Epithelial cell of proximal tubule (primary cell): ENCODE measurements around the gene STRN4. TPM values are rescaled to one million over a fixed set of nuclear protein-coding genes. Genes with fewer than 3 reads are reported as not detected.

ENCODE experiments used
- DNase-seq: peaks from one replicate; pipeline ENCODE4 v3.0.0-alpha.2; 2011; ENCODE audit warnings: low read depth
- H3K4me3 ChIP-seq: 2 replicates; pipeline ENCODE4 v1.5.1; 2011; ENCODE audit warnings: low read depth, mild to moderate bottlenecking, low read length
- total RNA-seq: library from RNA; depleted of rRNA; stranded (reverse); fragments of >200 nt; gene quantifications from 2 replicates; pipeline ENCODE4 v1.2.3, GENCODE V29; 2015
- TF ChIP-seq, protein P1 (sequence below): conservative IDR thresholded peaks from 2 replicates; pipeline ENCODE4 v1.5.1; 2012; ENCODE audit warnings: low read depth, mild to moderate bottlenecking, low read length

Gene STRN4
- total RNA-seq, 1 donor from 2014 or later = 62.1 TPM

DNA sequence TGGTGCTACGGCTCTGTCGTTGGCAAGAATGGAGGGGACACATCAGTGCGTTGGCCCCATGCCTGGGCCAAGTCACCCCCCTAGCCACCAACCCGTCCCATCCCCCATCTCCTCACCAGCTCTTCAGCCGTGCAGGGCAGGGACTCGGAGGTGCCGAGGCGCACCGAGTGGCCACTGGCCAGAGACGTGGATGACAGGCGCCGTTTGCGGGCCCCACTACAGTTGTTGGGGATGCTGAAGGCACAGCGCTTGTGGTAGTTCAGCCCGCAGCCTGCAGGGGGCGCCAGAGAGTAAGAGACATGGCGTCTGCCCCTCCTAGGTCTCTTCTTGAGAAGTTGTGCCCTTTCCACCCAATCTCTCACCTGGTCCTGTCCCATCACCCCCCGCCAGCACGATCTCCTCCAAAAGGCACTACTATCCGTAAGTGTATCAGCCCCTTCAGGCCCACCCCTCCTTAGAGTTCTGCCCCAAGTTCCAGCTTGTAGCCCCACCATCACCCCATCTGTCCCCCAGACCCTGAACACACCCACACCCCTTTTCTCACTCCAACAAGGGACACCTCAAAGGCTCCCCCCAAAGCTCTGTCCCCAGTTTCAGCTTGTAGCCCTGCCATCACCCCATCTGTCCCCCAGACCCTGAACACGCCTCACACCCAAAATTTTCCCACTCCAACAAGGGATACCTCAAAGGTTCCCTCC, 41.7 kb downstream of the STRN4 start:
- no peak overlapping the region for H3K4me3 ChIP-seq
- DNase-seq = no peak
- TF ChIP-seq, protein P1, sequence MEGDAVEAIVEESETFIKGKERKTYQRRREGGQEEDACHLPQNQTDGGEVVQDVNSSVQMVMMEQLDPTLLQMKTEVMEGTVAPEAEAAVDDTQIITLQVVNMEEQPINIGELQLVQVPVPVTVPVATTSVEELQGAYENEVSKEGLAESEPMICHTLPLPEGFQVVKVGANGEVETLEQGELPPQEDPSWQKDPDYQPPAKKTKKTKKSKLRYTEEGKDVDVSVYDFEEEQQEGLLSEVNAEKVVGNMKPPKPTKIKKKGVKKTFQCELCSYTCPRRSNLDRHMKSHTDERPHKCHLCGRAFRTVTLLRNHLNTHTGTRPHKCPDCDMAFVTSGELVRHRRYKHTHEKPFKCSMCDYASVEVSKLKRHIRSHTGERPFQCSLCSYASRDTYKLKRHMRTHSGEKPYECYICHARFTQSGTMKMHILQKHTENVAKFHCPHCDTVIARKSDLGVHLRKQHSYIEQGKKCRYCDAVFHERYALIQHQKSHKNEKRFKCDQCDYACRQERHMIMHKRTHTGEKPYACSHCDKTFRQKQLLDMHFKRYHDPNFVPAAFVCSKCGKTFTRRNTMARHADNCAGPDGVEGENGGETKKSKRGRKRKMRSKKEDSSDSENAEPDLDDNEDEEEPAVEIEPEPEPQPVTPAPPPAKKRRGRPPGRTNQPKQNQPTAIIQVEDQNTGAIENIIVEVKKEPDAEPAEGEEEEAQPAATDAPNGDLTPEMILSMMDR = peak; percentile 94

DNA sequence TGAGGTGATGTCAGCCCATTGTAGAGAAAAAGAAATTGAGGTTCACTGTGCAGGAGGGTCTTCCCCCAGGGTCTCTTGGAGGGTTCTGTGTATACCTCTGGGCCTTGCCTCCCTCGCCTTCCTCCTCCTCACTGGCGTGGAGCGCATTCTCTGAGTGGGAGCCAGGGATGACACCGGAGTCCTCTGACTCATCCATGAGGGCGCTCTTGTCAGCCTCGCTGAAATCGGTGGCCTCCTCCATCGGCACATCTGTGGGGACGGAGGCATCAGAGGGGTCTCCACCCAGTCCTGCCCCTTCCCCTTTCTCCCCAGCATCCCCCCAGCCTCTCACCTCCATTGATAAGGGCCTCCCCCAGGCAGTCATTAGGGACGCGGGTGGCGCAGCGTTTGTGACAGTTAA, 45.5 kb downstream of the STRN4 start:
- TF ChIP-seq, protein P1 = no peak
- no peak overlapping the region for H3K4me3 ChIP-seq
- DNase-seq = no peak

DNA sequence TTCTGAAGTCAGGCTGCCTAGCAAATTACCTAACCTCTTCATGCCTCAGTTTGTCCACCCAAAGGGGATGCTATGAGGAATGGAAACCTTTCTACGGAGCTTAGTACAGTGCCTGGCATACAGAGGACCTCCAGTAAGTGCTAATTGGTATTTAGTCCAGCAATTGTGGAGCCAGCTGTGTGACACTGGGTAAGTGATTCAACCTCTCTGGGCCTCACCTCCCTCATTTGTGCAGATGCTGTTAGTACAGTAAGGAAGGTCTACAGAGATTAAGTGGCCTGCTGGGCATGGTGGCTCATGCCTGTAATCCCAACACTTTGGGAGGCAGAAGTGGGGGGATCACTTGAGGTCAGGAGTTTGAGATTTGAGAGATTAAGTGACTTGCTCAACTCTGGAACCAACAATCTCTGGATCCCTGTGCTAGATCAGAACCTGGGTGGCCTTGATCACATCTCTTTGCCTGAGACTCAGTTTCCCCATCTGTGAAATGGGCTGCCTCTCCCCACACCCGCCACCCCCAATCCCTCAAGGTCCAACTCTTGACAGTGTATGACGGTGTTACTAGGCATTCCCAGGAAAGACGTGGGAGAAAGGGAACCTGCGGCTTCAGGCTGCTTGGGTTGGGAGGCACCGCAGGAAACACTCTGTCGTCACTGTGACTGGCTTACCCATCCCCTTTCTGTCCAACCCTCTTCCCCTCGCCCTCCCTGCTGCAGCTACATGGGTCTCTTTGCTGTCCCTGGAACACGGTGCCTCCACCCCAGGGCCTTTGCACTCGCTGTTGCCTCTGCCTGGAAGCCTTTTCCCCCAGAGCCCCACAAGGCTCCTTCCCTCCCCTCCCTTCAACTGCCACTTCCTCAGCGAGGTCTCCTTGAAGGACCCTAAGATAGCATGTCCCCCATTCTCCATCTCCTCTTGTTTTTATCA, 47.6 kb downstream of the STRN4 start:
- no peak overlapping the region for H3K4me3 ChIP-seq
- TF ChIP-seq, protein P1 = no peak
- DNase-seq = no peak

DNA sequence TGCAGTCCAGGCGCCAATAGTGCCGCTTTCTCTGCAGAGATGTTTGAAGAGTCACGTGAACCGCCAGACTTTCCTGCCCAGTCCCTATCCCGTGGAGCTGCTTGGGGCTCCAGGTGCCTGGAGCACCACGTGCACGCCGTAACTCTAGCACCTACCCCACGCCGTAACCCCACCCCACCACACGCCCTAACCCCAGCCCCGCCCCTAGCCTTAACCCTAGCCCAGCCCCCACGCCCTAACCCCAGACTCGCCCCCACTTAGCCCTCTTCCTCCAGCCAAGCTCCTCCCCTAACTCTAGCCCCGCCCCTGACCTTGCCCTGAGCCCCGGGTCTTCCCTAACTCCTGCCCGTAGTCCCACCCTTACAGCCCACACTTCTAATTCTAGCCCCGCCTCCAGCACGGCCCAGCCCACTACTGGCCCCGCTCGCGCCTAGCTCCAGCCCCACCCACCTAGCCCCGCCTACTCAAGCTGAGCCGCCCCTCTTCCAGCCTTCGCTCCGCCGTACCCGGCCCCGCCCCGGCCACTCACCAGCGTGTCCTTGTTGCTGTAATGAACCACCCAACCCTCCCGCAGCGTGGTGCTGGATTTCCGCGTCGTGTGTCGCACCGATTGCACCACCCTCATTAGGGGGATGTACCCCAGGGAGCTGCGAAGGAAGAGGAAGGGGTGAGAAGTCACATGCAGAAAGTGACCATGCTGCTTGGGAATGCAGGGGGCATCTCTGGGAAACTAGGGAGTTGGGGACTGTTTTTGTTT, 48.9 kb downstream of the STRN4 start:
- no peak for DNase-seq
- TF ChIP-seq, protein P1 = no peak
- no peak overlapping the region for H3K4me3 ChIP-seq

DNA sequence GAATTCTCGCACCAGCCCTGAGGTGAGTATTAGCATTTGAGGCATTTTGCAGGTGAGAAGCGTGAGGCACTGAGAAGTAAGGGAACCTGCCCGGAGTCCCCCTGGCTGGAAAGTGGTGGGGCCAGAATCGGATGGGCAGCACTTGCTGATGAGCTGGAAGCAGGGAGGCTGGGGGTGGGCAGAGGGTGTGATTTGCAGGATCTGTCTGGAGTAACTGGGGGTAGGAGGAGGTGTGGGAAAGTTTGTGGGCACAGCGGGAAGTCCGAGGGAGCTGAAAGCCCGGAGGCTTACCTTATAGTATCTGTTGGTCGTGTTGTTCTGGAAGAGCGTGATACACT, 49.4 kb downstream of the STRN4 start:
- no peak overlapping the region for H3K4me3 ChIP-seq
- no peak for DNase-seq
- TF ChIP-seq, protein P1 = no peak

DNA sequence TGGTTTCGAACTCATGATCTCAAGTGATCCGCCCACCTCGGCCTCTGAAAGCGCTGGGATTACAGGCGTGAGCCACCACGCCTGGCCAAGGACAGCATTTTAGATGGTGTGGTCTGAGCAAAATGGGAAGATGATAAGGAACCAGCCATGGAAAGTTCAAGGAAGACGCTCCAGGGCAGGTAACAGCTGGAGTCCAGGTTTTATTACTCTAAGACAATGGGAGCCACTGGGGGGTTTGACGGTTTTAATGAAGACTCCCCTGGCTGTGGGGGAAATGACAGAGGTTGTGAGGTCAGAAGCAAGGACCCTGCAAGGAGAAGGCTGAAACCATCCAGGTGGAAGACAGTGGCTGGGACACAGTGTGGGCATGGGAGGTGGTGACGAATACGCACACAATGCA, 50.2 kb downstream of the STRN4 start:
- DNase-seq = no peak
- no peak overlapping the region for H3K4me3 ChIP-seq
- TF ChIP-seq, protein P1 = no peak
